Omental fat pad (tissue), 4 donors: Measurements from ENCODE around the gene IL11. TPM values are rescaled to one million over a fixed set of nuclear protein-coding genes. Genes with fewer than 3 reads are reported as not detected.
A peak's percentile ranks its signal among the peaks of the same experiment; 100 is the strongest.
"Not testable (repeated sequence)": the region's sequence is repeated elsewhere in the genome, so short reads cannot be mapped to it uniquely, and the experiment has no call there.

Experiments
- ATAC-seq: fragments of 150-250 bp; one replicate; pipeline ENCODE4 v1.9.1; 2016; ENCODE audit warnings: mild to moderate bottlenecking, moderate library complexity; ENCODE audit not compliant: low FRiP score
- DNase-seq: peaks from one replicate; pipeline ENCODE4 v3.0.0-alpha.2; 2019; ENCODE audit warnings: low spot score
- CTCF ChIP-seq, 3 donors: fragments of 450-650 bp; IDR thresholded peaks; one replicate each; pipeline ENCODE4 v1.5.1; 2016 to 2017; ENCODE audit warnings: antibody characterized with exemption in 3 of 3, mild to moderate bottlenecking in 3 of 3, moderate library complexity in 2 of 3
- total RNA-seq, 4 donors: library from RNA; depleted of rRNA; stranded (reverse); fragments of >200 nt; gene quantifications; one replicate each; pipeline ENCODE4 v1.1.0, GENCODE V29; 2016

Gene IL11
- total RNA-seq, 4 donors from 2014 or later: 0.28 to 1.2 TPM; not detected in 2

GRCh38 chr19:55407800-55408532, 37.7 kb upstream of the IL11 start:
- TF ChIP-seq CTCF (IDR thresholded peaks at IDR 0.05): no peak
- ATAC-seq: peak; percentile 95

GRCh38 chr19:55407550-55407799, 37.2 kb upstream of the IL11 start, which contains the start of gene UBE2S:
Gene UBE2S (minus strand): TSS chr19:55407788. CDS start chr19:55407589, 199 bp downstream.
- not testable (repeated sequence) for DNase-seq, ATAC-seq

More at GRCh38 chr19:55407800-55408532, 37.7 kb upstream of the IL11 start:
- peak; percentile 92 for DNase-seq

GRCh38 chr19:55406826-55407549, 36.7 kb upstream of the IL11 start:
- ATAC-seq: peak; percentile 13
- DNase-seq: no peak
- TF ChIP-seq CTCF (IDR thresholded peaks at IDR 0.05): no peak

DNA sequence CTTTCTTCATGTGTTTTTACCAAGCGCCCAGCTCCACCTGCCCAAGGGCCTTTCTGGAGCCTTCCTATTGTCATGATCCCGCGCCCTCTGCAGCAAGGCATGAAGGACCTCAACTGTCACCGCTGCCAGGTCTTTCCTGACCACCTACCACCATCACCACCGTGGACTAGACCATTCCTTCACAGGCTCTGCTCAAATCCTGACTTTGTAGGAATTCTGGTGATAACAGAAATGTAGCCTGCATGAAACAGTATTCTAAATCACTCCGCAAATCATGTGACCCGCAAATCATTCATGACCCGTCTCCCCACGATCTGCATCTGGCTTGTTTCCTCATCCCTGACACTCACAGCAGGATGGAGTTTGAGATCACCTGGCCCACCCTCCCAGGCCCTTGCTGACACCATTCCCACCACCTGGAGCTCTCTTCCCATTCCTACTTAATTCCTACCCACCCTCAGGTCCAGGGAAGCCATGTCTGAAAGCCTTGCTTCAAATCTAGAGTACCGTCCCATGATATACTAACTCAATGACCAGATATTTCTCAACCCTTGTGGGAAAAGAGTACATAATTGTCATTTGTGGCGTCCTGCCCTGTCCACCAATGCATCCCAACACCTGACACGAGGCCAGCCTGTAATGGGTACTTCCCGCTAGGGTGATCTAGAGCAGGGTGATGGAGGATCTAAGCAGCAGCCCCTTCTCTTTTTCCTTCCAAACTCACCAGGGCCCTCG, 36.0 kb upstream of the IL11 start:
- TF ChIP-seq CTCF (IDR thresholded peaks at IDR 0.05): no peak
- ATAC-seq (no peak), DNase-seq (no peak)

DNA sequence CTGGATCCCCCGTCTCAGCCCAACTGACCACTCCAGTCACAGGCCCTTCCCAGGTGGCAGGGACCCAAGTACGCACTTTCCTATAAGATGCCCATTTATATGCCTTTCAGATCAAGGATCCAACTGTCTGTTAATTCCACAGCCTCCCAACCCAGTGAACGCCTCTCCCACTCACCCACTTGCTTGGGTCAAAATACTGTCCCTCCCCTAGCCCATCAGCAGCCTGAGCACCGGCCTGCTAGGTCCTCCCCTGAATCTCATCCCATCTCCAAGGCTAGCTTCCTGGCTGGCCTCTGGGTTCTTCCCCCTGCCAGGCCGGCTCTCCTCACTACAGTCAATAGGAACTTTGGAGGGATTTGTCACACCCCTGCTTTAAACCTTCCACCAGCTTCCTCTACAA, 35.4 kb upstream of the IL11 start:
- ATAC-seq (no peak), DNase-seq (no peak)
- TF ChIP-seq CTCF (IDR thresholded peaks at IDR 0.05): no peak

DNA sequence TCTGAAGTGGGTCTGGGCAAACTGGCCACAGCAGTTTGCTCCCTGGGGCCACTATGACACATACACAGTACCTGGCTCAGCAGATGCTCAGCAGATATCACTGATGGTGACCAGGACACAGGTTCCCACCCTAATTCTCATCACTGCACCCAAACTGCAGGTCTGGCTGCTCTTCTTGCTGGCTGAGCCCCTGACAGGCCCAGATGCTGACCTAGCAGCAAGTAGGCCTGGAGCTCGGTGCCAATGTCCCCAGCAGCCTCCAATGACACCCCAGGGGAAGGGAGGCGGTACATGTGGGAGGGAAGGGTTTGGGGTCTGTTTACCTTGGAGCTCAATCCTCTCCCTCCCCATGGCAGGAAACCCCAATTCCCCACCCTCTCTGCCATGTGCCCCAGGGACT, 32.2 kb upstream of the IL11 start:
- no peak for DNase-seq
- ATAC-seq: no peak
- TF ChIP-seq CTCF (IDR thresholded peaks at IDR 0.05): no peak

- not testable (repeated sequence) for DNase-seq, ATAC-seq
Observed at GRCh38 chr19:55401390-55401789, 31.1 kb upstream of the IL11 start.
